HG03066 (cell line): Measurements from ENCODE around the gene GRK6.

ENCODE experiments used
- ATAC-seq: cut with Tn5 transposase; IDR thresholded peaks from one replicate; pipeline ENCODE4 v1.9.1; 2021; ENCODE audit warnings: low read depth; ENCODE audit not compliant: unreplicated experiment

Gene GRK6

GRCh38 chr5:177468329-177468684 is 41.8 kb downstream of the GRK6 start:
- ATAC-seq = no peak

DNA sequence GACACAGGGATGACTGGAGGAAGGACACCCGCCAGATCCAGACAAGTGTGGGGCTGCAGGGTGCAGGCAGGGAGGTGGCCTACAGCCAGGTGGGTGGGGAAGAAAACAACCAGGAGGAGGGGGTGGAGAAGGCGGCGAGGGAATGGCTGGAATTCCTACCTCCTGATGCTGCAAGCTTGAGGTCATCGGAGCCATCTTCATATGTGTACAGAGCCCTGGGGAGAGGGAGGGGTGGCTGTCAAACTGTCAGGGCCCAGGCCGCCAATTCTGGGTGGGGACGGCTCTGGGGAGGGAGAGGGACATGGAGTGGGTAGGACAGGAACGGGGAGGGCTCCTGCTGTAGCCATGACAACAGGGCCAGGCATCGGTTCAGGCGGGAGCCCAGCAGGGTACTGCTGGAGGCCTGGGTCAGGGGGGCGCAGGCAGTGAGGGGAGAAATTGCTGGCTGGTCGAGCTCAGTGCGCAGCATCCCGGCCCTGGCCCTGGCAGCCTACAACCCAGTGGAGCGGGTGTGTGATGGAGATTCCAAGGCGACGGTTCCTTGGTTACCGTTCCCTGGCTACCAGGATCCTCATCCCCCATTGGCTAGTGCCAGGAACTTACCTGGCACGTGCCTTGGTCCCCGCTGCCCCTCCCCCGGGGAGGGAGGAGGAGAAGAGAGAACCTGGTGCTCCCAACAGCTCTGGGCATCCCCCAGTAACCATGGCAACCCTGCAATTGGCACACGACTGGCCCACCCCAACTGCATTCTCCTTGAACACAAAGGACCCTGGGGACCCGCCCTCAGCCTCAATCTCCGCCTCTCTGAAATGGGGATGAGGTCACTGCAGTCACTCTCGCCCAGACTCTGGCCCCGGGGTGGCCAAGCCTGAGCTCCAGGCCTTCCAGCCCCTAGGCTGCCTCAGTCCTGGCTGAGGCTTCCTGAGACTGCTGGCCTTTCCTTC is 42.5 kb downstream of the GRK6 start:
- ATAC-seq = no peak

GRCh38 chr5:177469750-177470525 is 43.5 kb downstream of the GRK6 start:
- ATAC-seq = no peak

DNA sequence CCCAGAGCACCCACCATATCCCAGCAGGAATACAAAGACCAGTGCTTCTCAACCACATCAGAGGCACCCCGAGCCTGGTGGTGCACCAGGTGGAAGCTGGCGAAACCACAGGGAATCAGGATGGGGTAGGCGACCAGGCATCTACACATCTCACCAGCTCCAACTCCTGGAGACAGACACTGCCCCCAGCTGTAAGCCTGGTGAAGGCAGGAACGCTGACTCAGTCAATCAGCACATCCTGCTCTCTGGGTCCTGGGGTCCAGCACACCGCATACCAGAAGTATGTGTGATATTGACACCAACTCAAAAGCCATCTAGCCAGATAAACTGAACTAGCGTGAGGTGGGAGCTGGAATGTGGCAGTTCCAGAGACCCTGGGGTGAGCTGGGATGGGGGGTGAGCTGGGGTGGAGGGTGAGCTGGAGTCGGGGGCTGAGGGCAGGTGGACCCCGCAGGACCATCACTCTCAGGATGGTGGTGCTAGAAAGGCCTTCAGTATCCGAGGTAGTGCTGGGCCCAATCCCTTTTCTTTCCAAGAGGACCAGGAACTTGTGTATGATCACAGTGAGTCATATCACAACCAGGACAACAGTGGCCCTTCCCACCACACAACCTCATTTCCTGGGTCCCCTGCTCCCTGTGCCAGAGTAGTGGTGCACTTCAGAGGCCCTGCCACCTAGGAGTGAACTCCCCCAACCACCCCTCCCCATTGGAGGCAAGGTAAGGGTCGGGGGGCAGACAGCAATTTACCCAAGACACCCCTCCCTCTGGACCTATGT is 44.5 kb downstream of the GRK6 start:
- no peak for ATAC-seq

GRCh38 chr5:177471610-177472356 is 45.3 kb downstream of the GRK6 start:
- no peak for ATAC-seq

DNA sequence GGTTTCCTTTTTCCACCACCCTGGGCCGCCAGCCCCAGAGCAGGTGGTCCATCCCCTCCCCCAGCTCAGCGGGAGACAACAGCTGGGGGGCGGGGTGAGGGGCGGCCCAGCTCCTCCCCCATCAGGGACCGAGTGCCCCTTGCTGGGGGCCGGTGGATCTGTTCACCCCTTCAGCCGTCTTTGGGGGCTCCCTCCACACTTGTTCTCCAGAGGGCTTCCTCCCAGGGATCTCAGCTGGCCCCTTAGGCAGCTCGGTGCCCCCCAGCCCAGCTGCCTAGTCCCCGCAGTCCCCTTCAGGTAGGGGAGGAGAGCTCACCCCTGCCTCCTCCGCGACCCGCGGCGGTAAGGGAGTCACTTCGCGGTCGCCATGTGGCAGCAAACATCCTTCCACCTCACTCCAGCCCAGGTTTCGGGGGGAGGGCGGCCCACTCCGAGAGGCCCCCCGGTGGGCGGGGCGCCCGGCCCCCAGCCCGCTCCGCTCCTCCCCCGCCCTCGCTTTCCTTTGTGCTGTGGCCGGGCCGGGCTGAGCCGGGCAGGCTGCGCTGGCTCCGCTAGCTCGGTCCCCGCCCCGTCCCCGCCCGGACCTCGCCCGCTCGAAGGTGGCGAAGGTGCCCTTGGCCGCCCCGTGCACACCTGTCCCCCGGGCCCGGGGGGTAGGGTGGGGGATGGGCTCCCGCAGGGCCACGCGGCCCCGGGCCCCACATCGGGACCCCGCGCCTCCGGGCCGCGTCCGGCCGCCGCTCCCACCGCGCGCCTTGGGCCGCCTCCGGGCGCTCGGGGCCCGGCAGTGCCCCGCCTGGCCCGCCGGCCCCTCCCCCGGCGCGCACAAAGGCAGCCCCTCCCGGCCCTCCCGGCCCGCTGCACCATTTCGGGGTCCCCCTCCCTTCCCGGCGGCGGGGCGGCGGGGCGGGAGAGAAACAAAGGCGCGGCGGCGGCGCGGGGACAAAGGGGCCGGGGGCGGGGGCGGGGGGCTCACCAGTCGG is 46.3 kb downstream of the GRK6 start:
- no peak for ATAC-seq

GRCh38 chr5:177473443-177474001 is 47.0 kb downstream of the GRK6 start, which contains the start of gene DBN1:
DBN1 (minus strand) TSS chr5:177473634; CDS start chr5:177473521, 113 bp downstream.
- no peak for ATAC-seq

- no peak for ATAC-seq
Observed at GRCh38 chr5:177474002-177474476, 47.6 kb downstream of the GRK6 start.

- ATAC-seq = no peak
Observed at GRCh38 chr5:177474846-177475562, 48.5 kb downstream of the GRK6 start.

DNA sequence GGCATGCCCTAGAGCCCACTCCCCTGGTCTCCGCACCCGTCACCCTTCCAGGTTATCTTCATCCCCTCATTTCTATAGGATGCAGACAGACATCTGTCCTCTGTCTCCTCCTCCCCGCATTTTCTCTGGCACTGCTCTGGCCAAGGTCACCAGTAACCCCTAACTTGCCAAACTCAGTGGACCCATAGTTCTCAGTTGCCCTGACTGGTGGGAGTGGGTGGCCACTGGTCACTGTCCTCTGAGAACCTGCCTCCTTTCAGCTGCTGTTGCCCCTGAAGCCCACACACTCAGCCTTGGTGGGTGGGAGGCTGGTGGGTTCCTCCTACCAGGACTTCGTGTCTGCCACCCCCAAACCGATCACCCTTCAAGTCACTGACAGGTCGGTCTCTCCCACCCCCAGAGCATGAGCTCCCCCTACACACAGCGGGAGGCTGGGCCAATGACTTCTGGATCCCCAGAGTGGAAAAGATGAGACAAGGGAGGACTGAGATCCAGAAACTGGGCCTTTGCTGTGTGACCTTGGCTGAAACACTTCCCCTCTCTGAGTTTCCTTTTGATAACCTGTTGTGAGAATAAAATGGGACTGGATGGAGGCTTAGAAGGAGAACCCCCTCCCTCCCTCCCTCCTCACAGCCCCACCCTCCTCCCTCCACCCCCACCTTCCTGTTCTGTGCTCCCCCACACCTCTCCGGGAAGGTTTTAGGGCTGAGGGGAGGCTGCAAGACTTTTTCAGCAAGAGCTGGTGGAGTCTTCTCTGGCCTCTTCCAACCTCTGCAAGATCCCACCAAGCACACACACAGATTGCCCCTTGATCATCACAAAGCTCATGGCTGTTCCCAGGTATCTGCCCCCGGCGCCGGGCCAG is 49.3 kb downstream of the GRK6 start:
- no peak for ATAC-seq

DNA sequence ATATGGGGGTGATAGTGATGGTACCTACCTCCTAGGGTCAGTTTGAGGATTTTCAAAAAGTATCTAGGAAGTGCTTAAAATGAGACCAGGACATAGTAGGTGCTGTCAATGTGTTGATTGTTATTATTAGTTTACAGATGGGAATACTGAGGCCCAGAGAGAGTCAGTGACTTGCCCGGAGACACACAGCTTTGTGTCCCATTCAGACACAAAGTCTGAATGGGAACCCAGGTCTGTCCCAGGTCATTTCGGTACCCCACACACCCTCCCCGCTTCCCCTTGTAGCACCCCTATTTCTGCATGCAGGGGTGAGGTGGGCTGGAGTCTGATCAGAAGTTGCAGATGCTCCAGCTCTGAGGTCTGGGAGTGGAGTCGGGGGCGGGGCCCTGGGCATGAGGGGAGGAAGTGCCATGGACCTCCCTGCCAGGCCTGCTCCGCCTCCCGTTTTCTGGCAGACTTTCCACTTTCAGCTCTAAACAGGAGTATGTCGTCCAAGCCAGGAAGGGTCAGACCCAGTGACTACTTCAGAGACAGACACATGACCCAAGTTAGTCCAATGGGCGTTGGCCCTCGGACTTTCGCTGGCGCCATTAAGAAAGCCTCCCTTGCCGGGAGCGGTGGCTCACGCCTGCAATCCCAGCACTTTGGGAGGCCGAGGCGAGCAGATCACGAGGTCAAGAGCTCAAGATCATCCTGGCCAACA is 50.2 kb downstream of the GRK6 start:
- ATAC-seq = no peak

DNA sequence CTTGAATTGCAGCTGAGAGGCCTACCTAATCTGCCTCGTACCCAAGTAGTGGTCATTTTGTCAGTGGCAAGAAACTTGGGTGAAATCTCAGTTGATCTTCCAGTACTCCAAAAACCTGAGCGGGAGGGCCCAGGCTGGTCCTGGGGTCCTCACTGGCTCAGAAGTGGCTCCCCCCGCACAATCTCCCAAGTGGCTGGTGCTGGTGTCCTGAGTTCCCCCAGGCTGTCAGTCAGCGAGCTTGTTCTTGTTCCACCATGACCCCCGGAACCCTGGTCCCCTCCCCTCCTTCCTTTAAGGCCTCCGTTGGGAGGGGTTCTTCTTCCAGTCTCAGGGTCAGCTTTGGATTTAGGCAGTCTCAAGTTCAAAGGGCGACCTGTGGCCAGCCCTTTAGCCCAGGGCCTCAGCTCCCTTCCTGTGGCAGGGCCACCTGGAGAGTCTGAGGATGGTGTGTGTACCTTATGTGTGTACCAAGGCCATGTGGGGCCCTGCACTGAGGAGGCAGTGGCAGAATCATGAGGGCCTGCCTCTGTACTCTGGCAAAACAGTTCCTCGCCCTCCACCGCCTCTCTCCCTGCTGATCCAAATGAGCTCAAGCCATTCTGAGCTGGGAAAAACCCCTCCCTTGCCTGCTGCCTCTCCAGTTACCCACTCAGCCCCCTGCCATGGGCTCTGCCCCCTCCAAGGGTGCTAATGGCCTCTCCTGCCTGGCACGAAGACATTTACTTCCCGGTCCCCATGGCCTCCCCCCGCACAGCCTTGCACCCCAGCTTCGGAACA is 51.4 kb downstream of the GRK6 start:
- no peak for ATAC-seq

DNA sequence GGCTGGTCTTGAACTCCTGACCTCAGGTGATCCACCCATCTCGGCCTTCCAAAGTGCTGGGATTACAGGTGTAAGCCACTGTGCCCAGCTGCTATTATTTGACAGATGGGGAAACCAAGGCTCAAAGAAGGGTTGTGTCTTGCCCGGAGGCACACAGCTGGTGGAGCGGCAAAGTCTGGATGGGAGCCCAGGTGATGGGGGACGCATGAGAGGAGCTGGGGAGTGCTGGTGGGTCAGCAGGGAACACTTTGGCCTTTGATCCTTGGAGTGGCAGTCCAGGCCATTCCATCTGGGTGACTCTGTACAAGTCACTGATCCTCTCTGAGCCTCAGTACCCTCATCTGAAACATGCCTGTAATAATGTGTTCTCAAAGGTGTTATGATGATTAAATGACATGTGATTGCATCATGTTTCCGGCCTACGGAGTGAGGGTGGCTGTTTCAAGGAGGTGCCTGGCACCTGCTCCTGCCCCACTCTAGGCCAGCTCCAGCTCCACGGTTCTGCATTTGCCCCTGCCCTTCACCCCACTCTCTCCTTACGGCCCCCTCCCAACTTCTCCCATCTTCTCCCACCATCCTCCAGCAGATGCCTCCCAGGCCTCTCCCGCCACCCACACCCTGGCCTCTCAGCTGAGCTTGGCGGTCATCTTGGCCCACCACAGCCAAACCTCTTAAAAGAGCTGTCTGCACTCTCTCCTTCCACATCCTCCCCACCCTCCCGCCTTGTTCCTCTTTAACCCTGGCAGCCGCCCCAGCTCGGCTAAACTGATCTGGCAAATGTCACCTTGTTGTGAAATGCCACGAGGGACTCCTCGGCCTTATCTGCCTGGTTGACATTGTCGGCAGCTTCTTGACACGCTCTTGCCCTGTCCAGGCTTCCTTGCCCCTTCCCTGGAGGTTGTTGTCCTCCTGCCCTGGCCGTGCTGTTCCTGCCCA is 52.5 kb downstream of the GRK6 start:
- ATAC-seq = no peak

- no peak for ATAC-seq
Observed at GRCh38 chr5:177479774-177480173, 53.3 kb downstream of the GRK6 start.
